GM19467 (cell line): ENCODE data around the gene KCNJ13.
"Not testable (repeated sequence)": the region's sequence is repeated elsewhere in the genome, so short reads cannot be mapped to it uniquely, and the experiment has no call there.

Experiments
- ATAC-seq: cut with Tn5 transposase; IDR thresholded peaks from one replicate; pipeline ENCODE4 v1.9.1; 2021; ENCODE audit warnings: mild to moderate bottlenecking, moderate library complexity; ENCODE audit not compliant: unreplicated experiment

KCNJ13 gene

GRCh38 chr2:232770207-232770606 lies 6.2 kb downstream of the KCNJ13 start:
- no peak for ATAC-seq

DNA sequence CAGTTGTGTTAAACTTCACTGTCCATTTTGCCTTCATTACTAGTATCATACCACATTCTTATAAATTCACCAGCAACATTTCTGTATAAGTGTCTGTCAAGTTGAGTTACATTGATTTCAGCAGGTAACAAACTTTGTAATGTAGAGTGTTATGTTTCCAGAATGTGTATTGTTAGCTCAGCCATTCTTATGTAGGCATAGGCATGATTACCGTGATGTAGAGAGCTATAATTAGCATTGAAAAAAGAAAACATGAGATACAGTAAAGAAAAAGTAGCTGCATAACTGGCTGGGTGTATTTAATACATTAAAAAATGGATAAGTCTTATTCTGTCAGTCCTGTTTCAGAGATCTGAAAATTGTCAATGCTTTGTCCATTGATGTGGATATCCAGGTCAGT lies 8.5 kb downstream of the KCNJ13 start:
- ATAC-seq: no peak

GRCh38 chr2:232761301-232761907 lies 15.0 kb downstream of the KCNJ13 start:
- no peak for ATAC-seq

DNA sequence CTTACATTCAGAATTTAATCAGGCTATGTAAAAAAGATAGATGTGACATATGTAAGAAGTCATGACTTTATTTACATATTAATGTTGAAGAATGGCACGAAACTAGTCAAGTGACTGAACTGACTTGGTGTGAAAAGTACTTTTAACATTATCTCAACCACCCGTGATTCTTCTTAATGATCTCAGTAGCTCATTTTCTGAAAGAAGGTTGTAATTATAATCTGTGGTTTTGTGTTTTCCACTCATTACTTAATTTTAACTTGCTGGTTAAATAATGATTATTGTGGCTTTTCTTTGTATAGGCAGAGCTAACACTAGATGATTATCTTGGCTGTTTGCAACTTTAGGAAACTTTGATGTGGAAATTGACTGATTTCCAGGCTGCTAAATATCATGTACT lies 18.5 kb downstream of the KCNJ13 start:
- ATAC-seq: no peak

DNA sequence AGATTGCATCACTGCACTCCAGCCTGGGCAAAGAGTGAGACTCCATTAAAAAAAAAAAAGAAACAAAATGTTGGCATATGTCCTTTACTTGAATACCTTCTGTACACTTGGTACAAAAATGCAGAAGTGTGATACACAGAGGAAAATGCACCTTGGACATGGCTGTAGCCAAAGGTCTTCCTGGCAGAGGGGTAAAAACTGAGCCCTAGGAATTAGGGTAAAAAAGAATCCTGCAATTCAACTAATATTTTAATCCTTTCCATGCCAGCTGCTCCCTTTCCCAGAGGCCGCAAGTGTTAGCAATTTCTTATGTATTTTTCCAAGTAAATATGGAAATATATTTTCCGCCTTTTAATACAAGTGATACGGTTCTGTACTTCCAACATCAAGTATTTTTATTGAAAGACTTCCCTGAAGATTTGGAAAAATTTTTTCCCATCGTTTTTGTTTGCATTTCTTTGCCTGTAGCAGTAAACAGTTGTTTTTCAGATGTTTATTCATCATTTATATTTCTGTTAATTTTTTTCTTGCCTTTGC lies 26.2 kb downstream of the KCNJ13 start:
- no peak for ATAC-seq

GRCh38 chr2:232749331-232749730 lies 27.0 kb downstream of the KCNJ13 start:
- no peak for ATAC-seq

- no peak for ATAC-seq
Measured at GRCh38 chr2:232748038-232748437, 28.3 kb downstream of the KCNJ13 start.

DNA sequence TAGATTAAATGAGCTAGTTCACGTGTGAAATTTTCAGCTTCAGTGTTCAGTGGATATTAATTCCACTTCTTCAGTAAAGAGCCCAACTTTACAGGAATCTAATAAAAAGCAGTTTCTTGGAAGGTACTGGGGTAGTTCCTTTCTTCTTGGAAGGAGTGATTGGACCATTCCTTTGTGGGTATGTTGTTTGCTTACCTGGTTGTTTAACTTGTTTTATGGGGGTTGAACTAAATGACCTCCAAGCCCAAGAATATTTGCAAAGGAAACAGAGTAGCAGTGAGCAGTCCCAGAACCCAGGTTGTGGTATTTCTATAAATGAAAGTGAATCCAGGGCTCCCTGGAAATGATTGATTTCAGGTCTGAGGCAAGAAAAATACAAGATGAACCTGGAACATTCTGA lies 31.4 kb downstream of the KCNJ13 start:
- ATAC-seq: no peak

DNA sequence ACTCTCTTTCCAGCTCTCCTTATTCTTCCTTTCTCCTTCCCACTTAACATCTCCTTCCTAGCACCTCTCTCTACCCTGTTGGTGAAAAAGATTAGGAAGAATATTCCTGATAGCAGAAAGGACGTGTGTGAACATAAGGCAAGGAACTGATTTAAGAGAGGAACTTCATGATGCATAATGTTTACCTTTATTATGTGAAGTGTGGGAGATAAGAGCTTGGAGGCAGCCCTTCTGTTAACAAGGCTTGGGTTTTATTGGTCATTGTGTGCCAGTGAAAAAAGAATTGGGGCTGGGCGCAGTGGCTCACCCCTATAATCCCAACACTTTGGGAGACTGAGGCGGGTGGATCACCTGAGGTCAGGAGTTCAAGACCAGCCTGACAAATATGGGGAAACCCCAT lies 34.4 kb downstream of the KCNJ13 start:
- no peak for ATAC-seq

- no peak for ATAC-seq
Measured at GRCh38 chr2:232741294-232741693, 35.1 kb downstream of the KCNJ13 start.

DNA sequence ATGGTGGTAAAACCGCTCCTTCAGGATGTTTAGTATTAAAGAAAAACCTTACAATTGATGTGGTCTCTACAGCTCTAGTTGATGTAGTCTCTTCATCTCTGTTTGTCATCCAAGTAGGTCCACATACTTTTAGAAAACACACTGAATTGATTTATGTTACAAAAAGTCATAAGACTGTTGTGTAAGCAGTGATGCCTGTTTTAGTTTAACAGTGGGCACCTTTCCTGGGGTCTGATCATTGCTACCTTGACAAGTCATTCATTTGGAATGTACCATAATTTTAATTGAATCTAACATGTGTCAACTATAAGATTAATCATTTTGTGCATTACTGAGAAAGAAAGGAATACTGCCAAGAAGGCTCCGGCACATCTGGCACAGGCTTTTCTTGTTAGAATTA lies 44.9 kb downstream of the KCNJ13 start:
- ATAC-seq: no peak

DNA sequence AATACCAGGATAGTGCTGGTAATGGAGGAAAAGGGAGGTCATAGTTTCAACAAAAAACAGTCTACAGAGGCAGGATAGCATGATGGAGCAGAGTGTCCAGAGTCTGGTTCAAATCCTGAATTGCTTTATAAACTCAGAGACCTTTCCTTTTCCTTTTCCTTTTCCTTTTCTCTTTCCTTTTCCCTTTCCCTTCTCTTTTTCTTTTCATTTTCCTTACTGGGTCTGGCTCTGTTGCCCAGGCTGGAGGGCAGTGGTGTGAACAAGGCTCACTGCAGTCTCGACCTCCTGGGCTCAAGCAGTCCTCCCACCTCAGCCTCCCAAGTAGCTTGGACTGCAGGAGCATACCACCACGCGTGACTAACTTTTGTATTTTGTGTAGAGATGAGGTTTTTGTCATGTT lies 47.6 kb downstream of the KCNJ13 start:
- ATAC-seq: no peak

DNA sequence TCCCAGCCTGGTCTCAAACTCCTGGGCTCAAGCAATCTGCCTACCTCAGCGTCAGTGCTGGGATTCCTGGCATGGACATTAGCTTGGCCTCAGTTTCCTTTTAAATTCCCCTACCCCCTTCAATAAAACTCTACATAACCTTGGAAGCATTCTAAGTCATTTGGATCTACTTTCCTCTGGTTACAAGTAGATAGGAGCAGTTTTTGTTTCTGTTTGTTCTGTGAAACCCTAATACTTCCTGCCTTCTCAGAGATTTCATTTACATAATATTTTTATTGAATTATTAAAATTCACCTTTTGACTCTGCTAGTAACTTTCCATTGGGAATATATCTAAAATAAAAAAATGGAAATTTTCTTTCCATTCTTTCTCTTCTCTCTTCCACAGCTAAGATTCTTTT lies 53.3 kb downstream of the KCNJ13 start:
- no peak for ATAC-seq

- no peak for ATAC-seq
Measured at GRCh38 chr2:232721882-232722281, 54.5 kb downstream of the KCNJ13 start.

- ATAC-seq: no peak
Measured at GRCh38 chr2:232721261-232721660, 55.1 kb downstream of the KCNJ13 start.

GRCh38 chr2:232720056-232720455 lies 56.3 kb downstream of the KCNJ13 start:
- ATAC-seq: not testable (repeated sequence)
